ENCODE results near the gene MACIR.

Gene MACIR

DNA sequence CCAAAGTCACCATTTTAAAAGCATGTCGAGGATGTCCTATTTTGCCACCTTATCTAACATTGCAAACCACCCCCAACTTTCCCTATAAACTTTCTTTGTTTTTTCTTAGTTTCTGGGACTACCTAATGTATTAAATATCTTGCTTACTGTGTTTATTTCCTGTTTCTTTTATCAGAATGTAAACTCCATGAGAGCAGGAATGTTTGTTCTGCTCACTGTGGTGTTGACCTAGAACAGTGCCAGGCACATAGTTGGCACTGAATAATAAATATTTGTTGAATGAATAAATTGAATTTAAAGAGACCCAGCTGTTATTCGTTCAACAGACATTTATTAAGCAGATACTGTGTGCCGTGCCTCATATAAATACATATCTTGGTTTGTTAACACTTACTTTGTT, 35.2 kb downstream of the MACIR start:
- no peak for DNase-seq

- no peak for DNase-seq
Measured at GRCh38 chr5:103294906-103295305, 36.3 kb downstream of the MACIR start.

- no peak for DNase-seq
Measured at GRCh38 chr5:103295424-103295823, 36.9 kb downstream of the MACIR start.

GRCh38 chr5:103295871-103296270, 37.3 kb downstream of the MACIR start:
- DNase-seq: no peak

- no peak for DNase-seq
Measured at GRCh38 chr5:103298117-103298516, 39.6 kb downstream of the MACIR start.

DNA sequence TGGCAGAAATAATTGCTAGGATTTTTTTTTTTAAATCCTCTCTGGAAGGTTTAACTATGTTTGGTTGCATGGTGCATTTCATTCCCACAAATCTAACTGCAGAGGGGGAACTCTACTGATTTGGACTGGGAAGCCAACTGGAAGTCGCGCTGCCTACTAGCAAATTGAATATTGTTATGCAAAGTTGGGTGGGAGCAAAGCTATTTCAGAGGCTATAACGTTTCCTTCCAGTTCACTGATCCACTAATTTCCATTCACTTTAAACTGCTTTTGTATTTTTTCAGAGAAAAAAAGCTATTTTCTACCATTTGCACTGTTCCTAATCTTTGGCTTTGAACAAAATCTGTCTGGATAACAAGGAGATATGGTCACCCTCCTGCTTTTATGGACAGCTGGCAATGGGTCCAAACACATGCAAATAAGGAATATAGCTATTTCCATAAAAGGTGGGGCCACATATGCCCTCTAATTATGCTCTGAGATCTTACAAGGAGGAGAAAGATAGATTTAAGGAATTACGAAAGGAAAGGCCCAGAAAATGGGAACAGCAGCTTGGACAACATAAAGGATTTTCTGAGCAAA, 40.1 kb downstream of the MACIR start:
- no peak for DNase-seq

- no peak for DNase-seq
Measured at GRCh38 chr5:103305809-103306208, 47.2 kb downstream of the MACIR start.

GRCh38 chr5:103307470-103307869, 48.9 kb downstream of the MACIR start:
- DNase-seq: no peak

DNA sequence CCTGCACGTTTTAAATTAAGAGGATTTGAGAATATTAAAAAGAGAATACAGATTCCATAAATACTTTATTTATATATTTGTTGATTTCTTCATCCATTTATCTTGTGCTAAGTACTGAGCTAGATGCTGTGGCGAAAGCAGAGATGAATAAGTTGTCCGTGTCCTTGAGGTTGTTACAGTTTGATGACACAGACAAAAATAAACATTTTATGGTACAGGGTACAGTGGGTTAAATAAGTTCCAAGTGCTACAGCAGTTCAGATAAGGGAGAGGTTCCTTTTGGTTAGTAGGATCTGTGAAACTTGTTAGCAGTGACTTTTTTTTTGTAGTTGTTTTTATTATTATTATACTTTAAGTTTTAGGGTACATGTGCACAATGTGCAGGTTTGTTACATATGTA, 50.2 kb downstream of the MACIR start:
- DNase-seq: no peak

DNA sequence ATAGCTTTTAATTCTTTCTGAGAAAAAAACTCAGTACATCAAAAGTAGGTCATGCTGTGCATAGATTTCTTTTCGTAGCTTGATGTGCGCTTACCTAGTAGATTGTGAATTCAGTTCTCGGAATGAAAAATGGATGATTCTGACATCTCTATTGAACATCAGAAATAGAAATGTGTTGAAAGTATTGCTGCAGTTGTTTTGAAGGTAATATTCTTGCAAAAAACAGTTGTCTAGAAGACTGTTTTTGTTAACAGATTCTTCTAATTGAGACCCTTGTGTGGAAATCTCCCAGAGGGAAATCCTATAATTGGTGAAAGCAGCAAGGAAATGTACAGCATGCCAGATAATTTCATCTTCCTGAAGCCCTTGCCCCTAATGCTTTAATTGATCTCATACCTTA, 54.5 kb downstream of the MACIR start:
- DNase-seq: no peak

DNA sequence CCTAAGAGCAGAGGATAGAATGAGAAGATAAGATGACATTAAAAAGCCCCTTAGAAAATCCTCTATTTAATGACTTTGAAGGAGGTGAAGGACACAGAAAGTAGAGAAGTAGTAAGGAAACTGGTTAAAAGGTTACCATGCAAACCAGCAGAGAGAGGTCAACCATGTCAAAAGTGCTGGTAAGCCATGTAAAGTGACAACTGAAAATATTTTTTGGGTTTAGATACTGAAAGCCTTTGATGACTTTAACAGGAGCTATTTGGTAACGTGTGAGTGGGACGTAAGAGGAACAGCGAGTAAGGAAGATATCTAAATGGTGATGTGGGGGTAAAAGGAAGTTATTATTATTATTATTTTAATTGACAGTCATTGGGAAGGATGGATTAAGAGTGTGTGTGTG, 56.9 kb downstream of the MACIR start:
- DNase-seq: no peak

GRCh38 chr5:103327451-103327850, 68.9 kb downstream of the MACIR start:
- DNase-seq: no peak

DNA sequence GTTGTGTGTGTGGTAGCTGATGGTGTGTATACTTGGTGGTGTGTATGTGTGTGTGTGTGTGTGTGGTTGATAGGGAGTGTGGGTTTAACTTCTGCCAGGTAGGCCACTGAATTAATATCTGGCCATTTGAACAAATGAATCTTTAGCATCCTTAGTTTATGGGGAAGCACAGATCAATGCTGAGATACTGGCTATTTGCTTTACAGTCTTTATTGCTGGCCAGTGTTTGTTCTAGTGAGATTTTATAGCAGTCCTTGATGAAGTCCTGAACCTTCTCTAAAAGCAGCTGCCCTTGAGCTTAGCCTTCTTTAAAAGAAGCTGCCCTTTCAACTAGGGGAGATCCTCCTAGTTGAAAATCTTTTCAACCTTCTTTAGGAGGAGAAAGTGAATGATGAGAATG, 69.3 kb downstream of the MACIR start:
- DNase-seq: no peak
